ENCODE measurements around the gene PTPRM.

PTPRM gene

DNA sequence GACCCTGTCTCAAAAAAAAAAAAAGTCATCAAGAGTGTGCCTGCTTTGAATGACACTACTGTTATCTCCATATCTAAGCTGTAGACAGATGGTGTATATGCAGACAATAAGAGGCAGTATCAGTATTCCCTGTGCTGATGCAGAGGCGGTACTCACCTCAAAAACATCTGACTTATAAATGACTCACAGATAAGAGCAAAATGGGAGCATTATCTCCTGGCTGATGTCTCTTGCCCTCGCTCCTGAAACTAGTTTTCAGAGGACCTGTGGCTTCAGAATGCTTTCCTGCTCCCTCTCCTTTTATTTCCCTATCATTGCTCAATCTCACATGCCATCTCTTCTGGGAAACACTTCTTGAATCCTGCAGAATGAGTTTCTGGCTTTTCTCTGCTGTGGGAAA is 289.6 kb downstream of the PTPRM start:
- no peak for DNase-seq (ENCODE audit: low spot score)

DNA sequence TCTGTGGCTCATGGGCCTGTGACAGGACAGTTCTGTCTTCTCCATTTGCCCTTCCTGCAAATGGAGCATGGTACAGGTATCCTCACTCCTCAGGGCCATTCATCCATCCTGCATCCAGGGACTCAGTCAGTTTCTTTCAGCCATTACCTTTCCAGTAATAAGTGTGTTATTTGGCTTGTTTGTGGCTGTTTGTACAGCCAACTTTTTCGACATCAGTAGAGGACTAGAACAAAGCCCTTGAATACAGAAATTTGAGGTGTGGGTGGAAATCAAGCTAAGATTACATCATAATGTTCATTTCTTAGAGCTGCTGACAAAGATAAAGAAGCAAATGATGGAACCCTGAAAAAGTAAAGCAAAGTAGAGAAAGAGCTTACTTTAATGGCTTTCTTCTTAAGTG is 290.4 kb downstream of the PTPRM start:
- no peak for DNase-seq (ENCODE audit: low spot score)

DNA sequence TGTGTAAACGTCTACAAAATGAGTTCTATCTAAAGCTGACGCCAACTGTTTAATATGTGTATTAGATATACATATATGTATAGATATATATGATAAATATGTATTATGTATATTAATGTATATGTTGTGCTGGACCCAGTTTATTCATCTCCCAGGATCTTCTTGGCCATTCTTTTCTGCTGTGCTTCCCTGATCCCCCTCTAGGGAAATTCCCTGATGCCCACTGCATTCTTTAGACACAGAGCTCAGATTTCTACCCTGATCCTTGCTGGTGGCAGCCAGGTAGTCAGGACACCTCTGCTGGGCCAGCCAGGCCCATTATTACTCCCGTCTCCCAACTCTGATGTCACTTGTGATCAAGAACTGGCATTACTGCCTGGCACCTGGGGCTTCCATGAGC is 292.0 kb downstream of the PTPRM start:
- DNase-seq (ENCODE audit: low spot score) = no peak

DNA sequence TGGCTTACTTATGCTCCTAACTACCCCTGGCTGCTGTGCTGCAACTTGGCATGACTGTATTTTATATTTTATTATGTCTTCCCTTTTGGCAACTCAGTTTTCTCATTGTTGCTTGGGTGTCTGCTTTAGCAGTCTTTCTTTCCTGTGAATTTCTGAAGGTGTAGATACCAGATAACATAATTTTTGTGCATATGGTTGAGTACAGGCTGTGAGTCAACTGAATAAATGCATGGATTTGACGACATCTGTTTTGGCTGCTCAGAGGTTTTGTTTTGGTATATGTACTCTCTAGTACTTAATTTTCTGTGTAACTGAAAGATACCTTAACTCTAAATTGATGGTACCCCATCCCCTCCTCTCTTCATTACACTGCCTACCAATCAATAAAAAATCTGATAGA is 303.1 kb downstream of the PTPRM start:
- no peak for DNase-seq (ENCODE audit: low spot score)

DNA sequence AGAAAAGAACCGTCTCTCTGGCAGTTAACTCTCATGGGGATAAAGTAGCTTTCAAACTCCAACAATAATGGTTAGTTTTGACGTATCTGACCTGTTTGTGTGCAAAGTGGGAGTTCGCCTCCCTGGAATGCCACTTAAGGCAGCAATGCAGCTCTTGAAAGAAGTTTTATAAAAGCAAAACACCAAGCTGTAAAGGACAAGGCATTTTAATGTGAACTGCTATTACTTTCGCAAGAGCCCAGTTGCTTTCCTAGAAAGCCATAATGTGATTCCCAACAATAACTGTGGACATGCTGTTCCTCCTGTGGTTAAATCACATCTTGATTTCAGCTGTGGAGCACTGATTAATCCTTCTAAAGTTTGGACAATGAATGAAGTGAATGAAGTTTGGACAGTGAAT is 303.7 kb downstream of the PTPRM start:
- DNase-seq (ENCODE audit: low spot score) = no peak

DNA sequence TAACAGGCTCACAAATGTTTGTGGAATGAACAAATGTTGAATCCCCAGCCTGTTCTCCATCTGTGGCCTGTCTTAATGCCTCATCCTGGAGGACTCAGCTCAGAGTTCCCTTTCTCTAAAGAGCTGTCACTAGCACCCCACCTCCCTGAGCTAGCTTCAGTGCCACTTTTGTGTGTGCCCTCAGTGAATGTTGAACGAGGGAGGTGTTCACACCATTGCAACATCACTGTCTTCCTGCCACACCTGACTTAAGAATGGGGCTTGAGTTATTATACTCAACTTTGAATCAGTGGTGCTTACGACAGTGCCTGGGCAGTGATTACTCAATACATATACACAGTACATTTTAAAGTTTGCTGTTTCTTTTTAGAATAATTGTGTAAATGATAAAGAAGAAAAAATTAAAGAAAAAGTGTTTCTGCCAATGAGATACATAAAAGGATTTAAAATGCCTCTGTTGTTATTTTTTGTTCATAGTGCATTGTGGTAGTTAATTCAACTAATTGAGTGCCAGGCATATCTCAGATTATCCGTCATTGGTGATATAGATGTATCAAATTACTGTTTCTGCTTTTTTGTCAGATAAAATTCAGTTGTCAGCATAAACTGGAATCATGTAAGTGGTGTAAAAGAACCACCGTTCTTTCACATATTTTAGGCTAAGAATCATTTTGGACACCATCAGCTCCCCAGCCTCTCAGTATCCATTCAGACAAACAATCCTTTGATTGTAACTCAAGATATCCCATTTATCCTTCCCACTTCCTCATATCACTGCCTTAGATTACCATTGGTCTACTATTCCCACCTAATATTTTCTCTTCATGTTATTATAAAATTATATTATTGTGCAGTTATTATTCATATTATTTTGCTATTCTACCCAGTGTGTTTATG is 304.7 kb downstream of the PTPRM start:
- no peak for DNase-seq (ENCODE audit: low spot score)

DNA sequence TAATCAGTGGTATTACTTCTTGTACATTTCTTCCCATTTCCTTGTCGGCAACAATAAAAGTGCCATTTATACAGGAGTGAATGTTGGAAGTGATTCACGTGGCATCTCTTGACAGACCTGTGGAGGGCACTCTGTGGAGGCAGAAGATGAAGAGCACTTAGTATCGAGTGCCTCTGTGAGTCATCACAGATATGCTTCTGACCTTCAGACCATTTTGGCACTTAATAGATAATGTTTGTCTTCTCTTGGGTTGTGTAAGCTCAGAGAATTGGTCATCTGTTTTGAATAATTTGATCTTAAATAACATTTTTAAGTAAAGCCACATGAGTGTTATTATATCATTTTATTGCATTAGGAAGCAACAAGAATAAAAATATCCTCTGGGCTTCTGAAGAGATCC is 305.5 kb downstream of the PTPRM start:
- DNase-seq (ENCODE audit: low spot score) = no peak

DNA sequence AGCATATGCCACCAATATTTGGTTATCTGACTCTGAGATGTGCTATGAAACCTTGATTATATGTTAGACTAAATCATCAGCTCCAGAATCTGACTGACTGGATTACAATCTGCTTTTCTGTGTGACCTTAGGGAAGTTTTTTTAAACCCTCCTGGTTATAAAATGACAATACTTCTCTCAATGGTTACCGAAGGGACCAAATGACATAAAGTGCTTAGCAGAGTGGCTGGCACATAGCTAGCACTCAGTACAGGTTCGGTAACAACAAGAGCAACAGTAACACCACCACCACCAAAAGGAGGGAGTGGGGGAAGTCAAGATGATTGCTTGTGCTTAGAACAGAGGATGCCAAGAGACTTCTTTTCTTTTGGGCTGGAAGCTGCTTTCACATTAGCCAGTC is 306.2 kb downstream of the PTPRM start:
- no peak for DNase-seq (ENCODE audit: low spot score)

DNA sequence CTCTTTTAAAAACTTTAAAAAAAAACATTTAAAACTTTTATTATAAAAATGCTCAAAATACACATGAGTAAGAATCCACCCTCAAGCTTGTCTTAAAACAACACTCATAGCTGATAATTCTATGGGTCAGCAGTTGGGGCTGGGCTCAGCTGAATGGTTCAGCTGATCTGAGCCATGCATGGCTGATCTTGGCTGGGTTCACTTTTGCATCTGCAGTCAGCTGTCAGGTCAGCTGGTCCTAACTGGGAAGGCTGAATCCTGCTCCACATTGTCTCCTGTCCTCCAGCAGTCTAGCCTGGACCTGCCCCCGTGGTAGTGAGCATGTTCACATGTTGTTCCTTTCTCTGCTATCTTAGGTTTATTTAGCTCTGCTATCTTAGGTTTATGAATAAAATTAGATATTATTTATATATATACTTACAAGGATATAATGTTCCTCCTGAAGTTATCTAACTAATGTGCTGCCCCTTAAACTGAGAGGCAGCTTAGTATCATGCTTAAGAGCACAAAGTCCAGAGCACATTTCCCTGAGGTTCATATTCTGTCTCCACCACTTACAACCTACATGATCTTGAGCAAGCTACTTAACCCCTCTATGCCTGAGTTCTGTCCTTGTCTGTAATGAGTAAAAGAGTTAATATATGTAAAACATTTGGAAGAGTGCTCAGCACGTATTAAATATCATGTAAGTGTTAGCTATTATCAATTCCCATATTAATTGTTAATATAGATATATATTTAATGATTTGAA is 309.4 kb downstream of the PTPRM start:
- DNase-seq (ENCODE audit: low spot score) = no peak

DNA sequence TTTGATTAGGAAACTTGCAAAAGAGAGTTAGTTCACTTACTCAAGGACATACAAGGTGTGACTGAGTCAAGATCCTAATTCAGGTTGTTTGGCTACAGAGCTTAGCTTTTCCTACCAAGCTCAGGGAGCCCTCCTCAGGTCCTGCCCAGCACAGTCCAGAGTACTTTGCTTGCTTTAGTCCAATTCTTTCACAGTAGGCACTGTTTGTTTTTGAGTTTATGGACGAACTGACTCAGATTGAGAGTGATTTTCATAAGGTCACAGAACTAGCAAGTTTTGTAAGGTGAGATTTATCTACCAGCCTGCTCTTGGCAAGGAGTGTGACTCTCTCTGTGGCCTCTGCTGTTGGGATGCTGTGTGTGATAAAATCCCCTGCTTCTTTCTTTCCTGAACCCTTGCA is 310.5 kb downstream of the PTPRM start:
- DNase-seq (ENCODE audit: low spot score) = no peak

DNA sequence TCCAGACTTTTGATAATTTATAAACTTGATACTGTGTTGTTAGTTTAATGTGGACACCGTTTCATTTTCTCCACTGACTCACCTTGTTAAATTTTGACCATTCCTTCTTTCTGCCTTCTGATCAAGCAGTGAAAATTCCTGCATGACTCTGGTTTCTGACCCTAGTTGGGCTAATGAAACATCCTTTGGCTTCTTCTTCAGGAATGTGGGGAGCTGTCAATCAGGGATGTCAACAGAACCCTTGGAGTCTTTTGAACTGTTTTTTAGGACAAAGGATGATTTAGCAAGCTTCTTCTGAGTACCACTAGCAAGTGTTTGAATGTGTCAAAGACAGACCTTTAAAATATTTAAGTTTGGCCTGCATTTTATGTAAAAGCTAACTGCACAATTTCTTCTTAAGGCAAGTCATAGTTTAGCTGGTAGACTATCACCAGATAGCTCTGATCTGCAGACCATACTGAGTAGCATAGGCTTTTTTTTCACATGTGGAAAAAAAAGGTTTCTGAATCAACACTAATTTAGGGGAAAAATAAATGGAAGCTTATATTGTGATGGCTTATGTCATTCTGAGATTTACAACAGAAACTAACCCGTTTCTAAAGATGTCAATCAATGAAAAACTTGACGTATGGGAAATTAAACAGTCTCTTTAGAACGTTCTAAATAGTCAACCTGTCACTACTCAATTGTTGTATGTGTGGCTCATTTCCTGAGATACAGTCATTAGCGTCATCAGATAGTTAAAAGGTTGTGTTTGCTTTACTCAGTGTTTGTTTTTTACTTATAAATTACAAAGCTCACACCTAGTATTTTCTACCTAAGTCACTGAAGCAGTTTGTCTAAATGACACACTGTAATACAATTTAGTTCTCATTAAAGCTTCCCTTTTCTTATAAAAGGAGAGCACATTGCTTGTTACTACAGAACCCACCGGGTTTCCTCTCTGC is 311.4 kb downstream of the PTPRM start:
- no peak for DNase-seq (ENCODE audit: low spot score)

DNA sequence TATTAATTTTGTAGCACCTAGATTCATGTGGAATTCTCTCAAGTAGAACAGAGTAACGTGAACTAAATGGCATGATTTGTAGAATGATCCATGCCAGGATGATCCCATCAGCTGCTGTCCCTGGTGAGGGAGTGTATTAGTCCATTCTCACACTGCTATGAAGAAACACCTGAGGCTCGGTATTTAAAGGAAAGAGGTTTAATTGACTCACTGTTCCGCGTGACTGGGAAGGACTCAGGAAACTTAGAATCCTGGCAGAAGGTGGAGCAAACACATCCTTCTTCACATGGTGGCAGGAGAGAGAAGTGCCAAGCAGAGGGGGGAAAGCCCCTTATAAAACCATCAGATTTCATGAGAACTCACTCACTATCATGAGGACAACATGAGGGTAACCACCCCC is 312.6 kb downstream of the PTPRM start:
- DNase-seq (ENCODE audit: low spot score) = no peak

DNA sequence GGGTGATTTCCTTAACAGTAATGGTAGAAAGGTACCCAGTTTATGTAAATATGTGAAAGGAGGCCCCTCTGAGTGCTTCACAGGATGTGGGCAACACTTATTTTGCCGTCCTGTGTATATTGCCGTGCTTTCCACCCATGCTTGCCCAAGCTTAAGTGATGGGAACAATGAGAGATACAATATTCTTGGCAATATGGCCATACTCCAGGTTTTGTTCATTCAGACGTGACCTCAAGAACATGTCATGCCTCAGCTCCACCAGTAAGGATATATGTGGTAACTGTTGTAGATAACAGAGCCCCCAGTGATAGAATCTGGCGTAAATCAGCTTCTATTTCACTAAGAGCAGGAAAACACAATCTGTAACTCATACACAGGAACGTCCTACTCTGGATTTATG is 318.7 kb downstream of the PTPRM start:
- no peak for DNase-seq (ENCODE audit: low spot score)

DNA sequence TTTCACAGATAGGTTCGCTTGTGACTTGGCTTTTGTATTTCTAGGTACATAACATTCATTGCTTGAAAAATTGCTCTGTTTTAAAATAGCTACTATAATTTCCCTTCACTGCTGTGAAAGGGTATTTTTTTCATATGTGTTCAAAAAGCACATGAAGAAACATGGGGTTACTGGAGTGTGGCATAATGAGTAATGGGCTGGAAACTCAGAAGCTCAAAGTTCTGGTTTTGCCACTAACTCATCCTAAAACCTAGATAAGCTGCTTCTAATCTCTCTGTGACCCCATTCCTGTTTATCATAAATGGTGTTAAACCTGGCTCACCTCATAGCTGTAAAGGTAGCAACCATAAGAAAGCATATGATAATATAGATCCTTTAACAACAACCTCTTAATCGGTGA is 319.3 kb downstream of the PTPRM start:
- DNase-seq (ENCODE audit: low spot score) = no peak

DNA sequence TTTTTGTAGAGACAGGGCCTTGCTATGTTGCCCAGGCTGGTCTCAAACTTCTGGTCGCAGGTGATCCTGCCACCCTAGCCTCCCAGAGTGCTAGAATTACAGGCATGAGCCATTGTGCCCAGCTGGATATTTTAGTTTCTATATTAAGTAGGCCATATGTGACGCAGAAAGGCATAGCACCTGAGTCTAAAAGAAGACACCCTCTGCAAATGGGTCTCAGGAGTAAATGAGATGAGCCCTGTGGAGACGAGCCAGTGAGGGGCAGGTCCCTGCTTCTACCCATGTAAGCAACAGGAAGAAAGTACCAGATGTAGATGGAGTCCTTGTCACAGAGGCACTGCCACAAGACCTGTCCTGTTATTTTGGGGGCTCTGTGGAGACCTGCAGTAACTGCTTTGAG is 322.4 kb downstream of the PTPRM start:
- DNase-seq (ENCODE audit: low spot score) = no peak

DNA sequence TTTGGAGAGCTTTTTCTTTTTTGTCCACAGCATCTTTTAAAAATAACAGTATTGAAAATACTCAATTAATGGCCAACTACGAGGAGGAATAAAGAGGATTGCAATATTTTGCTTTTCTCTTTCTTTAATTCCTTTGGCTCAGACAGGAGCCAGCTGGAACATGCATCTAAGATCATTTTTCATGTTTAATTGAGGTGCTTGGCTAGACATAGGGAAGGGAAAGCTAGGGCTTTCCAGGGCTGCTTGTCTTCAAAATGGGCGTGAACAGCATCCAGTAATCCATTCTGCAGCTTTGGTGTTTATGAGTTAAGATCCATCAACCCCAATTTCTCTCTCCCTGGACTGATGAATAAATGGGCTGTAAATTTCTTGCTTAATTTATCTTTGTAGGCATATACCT is 323.0 kb downstream of the PTPRM start:
- DNase-seq (ENCODE audit: low spot score) = no peak

DNA sequence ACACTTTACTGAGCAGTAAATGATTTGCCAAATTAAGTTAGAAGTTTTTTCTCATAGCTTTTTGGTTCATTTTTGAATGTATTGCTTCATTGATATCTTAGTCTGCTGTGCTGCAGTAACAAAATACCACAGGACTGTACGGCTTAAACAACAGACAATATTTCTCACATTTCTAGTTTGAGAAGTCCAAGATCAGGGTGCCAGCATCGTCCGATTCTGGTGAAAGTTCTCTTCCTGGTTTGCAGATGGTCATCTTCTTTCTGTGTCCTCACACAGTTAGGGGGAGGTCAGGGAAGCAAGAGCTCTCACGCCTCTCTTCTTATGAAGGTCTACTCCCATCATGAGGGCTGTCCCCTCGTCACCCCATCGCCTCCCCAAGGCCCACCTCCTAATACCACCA is 325.4 kb downstream of the PTPRM start:
- DNase-seq (ENCODE audit: low spot score) = no peak

DNA sequence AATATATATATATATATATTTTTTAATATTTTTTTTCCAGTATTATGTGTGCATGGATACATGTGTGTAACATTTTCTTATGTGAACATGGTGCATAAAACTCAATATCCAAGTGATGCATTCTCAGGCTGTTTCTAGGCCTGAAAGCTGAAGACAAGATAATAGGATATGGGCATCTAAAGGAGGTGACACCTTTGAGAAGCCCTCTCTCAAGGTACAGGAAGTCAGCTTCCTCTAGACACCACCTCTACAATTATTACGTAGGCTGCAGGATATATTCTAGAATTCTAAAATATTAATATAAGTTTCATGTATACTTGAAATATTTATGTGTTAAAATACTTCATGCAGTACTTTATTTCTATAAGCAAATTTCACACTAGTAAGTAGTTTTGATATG is 327.5 kb downstream of the PTPRM start:
- DNase-seq (ENCODE audit: low spot score) = no peak

DNA sequence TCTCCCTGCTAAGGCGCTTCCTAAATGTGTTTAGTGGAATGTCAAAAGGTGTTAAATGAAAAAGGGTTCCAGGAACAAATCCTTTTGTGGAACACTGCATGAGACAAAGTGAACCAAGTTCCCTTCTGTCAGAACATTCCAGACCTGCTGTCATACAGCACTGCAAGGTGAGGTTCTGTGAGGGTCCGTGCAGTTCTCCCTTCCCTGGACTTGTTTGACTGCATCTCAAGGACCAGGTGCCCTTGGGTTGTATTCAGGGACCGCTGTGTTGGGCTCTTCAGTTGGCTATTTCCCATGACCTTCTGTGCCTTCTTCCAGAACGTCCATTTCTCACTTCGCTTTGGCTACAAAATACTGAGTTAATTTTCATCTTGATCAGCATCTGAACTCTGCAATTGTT is 328.2 kb downstream of the PTPRM start:
- no peak for DNase-seq (ENCODE audit: low spot score)

DNA sequence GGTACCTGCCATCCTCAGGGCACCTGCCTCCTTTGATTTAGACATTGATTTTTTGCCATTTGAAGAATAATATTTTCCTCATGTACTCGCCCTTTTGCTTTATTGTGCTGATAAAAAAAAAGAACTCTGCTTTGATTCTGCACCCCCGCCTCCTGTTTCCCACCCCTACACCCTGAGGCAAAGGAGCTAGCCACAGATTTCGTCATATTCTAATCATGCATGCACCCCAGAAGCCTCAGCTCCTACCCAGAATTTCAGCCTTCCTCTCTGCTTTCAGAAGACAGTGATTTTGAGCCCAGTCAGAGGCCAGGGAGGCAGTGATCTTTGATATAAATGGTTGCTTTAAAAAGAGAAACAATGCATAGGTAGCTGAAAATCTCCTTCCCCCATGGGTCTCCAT is 329.0 kb downstream of the PTPRM start:
- DNase-seq (ENCODE audit: low spot score) = no peak

DNA sequence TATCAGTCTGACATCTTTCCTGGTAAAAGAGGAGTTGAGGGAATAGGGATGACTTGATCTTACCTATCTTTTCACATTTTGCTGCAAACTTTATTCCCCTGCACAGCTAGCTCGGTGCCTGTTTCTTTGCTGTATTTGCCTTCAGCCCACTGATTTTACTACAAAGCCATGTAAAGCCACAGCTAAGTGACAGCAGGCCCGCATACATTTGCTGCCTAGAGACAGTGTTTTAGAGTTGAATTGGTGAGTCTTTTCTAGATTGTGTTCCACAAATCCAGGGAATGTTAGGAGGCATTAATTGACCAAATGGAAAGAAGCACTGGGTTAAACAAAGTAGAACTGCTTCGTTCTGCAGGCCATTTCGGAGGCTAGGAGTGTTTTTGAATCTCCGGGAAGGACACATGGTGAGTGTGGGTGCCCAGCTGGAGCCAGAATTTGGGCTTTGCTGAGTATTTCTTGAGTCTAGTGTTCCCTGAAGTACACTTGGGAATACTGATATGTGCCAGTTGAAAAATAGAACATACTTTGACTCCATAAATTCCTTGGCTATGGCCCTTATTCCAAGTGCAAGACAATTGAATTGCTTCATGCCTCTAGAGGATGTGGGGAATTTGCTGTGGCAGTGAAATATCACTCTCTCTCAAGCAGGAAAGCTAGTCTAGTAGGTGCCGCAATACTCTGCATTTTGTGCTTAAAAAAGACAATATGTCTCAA is 329.8 kb downstream of the PTPRM start:
- no peak for DNase-seq (ENCODE audit: low spot score)

DNA sequence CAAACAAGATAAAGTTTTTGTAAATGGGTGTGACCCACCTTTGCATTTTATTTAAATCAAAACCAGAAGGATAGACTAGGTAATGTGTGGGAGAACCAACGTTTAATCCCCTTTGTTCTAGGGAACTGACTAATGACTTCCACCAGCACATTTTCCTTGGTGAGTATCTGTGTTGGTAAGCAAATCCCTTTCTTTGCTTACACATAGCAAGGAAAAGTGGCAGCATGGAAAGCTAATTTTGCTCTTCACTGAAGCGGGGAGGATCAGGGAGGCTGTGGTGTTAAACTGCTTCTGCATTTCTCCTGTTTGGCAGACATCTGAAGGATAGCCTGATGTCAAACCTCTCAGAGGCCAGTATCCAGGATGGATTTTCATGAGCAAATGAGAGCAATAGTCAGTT is 331.1 kb downstream of the PTPRM start:
- DNase-seq (ENCODE audit: low spot score) = no peak
